ENCODE measurements around the gene MKLN1. TPM values are rescaled to one million over a fixed set of nuclear protein-coding genes. Genes with fewer than 3 reads are reported as not detected.
"Not testable (repeated sequence)": the region's sequence is repeated elsewhere in the genome, so short reads cannot be mapped to it uniquely, and the experiment has no call there.

Gene MKLN1
- polyA plus RNA-seq, 1 experiment: 25.6 TPM

GRCh38 chr7:131329176-131329570 lies 1.5 kb downstream of the MKLN1 start:
- Histone ChIP-seq H3K4me3 (ENCODE audit: low read depth, low read length) (peak overlapping the region; percentile 84), H3K27me3 (ENCODE audit: control insufficient read depth, insufficient read depth, low read length) (no peaks in the 10 kb centered on the region), H3K36me3 (ENCODE audit: control insufficient read depth, insufficient read depth, low read length) (no peaks in the 10 kb centered on the region)
- DNase-seq (ENCODE audit: low read depth): no peak
- TF ChIP-seq CTCF (IDR thresholded peaks at IDR 0.05; ENCODE audit: insufficient read depth, low read depth, low read length): no peak
- ChIA-PET CTCF (no interaction called here), POLR2A (no interaction called here)

DNA sequence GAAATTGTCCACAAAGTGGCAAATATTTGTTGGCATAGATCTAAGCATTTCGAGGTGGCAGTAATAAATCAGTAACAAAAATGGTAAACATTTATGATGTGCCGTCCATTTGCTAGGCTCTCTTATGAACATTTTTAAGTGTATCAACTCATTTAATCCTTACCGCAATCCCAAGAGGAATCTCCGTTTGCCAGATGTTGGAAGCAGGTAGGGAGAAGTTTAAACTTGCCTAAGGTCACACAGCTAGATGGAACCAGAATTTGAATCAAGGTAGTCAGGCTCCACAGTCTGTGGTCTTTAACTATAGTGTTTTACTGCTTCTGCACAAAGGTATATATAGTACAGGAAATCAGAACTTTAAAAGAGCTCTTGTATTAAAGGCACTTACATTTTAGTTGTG lies 2.6 kb downstream of the MKLN1 start:
- H3K4me3 ChIP-seq (ENCODE audit: low read depth, low read length): no peak overlapping the region
- H3K36me3 ChIP-seq (ENCODE audit: control insufficient read depth, insufficient read depth, low read length): no peaks in the 10 kb centered on the region

DNA sequence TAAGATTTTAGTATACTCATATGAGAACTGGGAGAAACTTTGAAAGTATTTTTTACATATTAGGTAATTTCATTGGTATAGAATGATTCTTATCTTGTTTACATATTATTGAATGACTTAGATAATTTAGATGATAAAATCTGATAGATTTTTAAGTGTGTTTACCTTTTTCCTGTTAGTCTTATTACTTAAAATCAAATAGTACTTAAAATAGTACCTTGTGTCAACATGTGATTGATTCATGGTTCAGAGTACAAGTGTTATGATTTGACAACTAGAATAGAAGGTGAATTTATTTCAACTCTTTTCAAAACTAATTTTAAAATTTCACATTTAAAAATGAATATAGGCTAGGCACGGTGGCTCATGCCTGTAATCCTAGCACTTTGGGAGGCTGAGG lies 4.1 kb downstream of the MKLN1 start:
- no peak for DNase-seq (ENCODE audit: low read depth)
- POLR2A ChIA-PET: no interaction called here
- Histone ChIP-seq H3K4me3 (ENCODE audit: low read depth, low read length) (no peak overlapping the region), H3K27me3 (ENCODE audit: control insufficient read depth, insufficient read depth, low read length) (no peaks in the 10 kb centered on the region), H3K36me3 (ENCODE audit: control insufficient read depth, insufficient read depth, low read length) (no peaks in the 10 kb centered on the region)
- no peak for TF ChIP-seq CTCF (IDR thresholded peaks at IDR 0.05; ENCODE audit: insufficient read depth, low read depth, low read length)
- CTCF ChIA-PET: no interaction called here

More for the DNA sequence above, 2.6 kb downstream of the MKLN1 start:
- ChIA-PET CTCF (no interaction called here), POLR2A (no interaction called here)
- TF ChIP-seq CTCF (IDR thresholded peaks at IDR 0.05; ENCODE audit: insufficient read depth, low read depth, low read length): no peak
- H3K27me3 ChIP-seq (ENCODE audit: control insufficient read depth, insufficient read depth, low read length): no peaks in the 10 kb centered on the region
- DNase-seq (ENCODE audit: low read depth): no peak

DNA sequence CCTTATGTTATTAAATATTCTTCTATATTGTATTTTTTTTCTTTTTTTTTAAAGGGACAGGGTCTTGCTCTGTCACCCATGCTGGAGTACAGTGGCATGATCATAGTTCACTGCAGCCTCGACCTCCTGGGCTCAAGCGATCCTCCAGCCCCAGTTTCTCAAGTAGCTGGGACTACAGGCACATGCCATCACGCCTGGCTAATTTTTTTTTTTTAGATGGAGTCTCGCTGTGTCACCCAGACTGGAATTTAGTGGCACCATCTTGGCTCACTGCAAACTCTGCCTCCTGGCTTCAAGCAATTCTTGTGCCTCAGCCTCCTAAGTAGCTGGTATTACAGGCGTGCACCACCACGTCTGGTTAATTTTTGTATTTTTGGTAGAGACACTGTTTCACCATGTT lies 5.1 kb downstream of the MKLN1 start:
- DNase-seq (ENCODE audit: low read depth); H3K27me3 ChIP-seq (ENCODE audit: control insufficient read depth, insufficient read depth, low read length); CTCF ChIA-PET; H3K4me3 ChIP-seq (ENCODE audit: low read depth, low read length); H3K36me3 ChIP-seq (ENCODE audit: control insufficient read depth, insufficient read depth, low read length); POLR2A ChIA-PET: not testable (repeated sequence)

- Histone ChIP-seq H3K27me3 (ENCODE audit: control insufficient read depth, insufficient read depth, low read length) (no peaks in the 10 kb centered on the region), H3K36me3 (ENCODE audit: control insufficient read depth, insufficient read depth, low read length) (no peaks in the 10 kb centered on the region; the same call in 1 of the 2 replicates), H3K4me3 (ENCODE audit: low read depth, low read length) (no peak overlapping the region)
- ChIA-PET CTCF (no interaction called here), POLR2A (no interaction called here)
- TF ChIP-seq CTCF (IDR thresholded peaks at IDR 0.05; ENCODE audit: insufficient read depth, low read depth, low read length): no peak
- no peak for DNase-seq (ENCODE audit: low read depth)
Measured at GRCh38 chr7:131335639-131336381, 8.1 kb downstream of the MKLN1 start.

GRCh38 chr7:131336956-131337355 lies 9.3 kb downstream of the MKLN1 start:
- no peak overlapping the region for H3K4me3 ChIP-seq (ENCODE audit: low read depth, low read length)
- CTCF ChIA-PET: no interaction called here
- POLR2A ChIA-PET: no interaction called here
- no peaks in the 10 kb centered on the region; the same call in 1 of the 2 replicates for H3K36me3 ChIP-seq (ENCODE audit: control insufficient read depth, insufficient read depth, low read length)
- TF ChIP-seq CTCF (IDR thresholded peaks at IDR 0.05; ENCODE audit: insufficient read depth, low read depth, low read length): no peak
- H3K27me3 ChIP-seq (ENCODE audit: control insufficient read depth, insufficient read depth, low read length): no peaks in the 10 kb centered on the region
- no peak for DNase-seq (ENCODE audit: low read depth)
